OCI-LY7 (cell line): ENCODE measurements around the gene TRNAU1AP.

Experiments used
- CTCF ChIP-seq: fragments of 200-600 bp; sonication (generic); conservative IDR thresholded peaks from 2 replicates; pipeline ENCODE4 v1.5.1; 2014; ENCODE audit warnings: mild to moderate bottlenecking, antibody characterized with exemption, low read length, moderate library complexity, mixed read lengths
- EZH2phosphoT487 ChIP-seq: fragments of 200-600 bp; sonication (generic); IDR thresholded peaks from 2 replicates; pipeline ENCODE4 v1.6.1; 2018; ENCODE audit warnings: low read depth, borderline replicate concordance, mild to moderate bottlenecking, mixed run types, antibody characterized with exemption, low read length, moderate library complexity, mixed read lengths

DNA sequence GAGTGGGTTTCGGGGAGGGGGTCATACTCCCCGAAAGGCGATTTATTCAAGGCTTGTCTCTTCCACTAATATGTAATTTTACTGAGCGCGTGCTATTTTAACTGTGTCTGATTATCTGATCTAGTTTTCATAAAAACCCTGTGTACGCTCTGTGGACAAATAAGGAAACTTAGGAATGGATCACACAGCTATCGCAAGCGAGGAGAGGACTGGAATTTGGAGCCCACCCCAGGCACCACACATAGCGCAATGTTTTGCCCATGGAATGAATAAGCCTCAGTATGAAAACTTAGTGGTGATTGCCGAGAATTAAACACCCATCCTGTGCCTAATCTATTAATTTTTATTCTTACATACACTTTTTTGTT lies 29.3 kb downstream of the TRNAU1AP start:
- TF ChIP-seq CTCF (no peak), EZH2phosphoT487 (no peak)
